SU-DHL-6 (cell line): Measurements from ENCODE around the gene COL13A1.

Experiments
- EZH2phosphoT487 ChIP-seq: fragments of 200-600 bp; sonication (generic), shearing (Covaris generic); conservative IDR thresholded peaks from 2 replicates; pipeline ENCODE4 v1.6.1; 2018; ENCODE audit warnings: mild to moderate bottlenecking, antibody characterized with exemption, low read length, moderate library complexity, mixed read lengths
- TF ChIP-seq, protein P1 (sequence below): fragments of 200-600 bp; sonication (generic); IDR thresholded peaks from one replicate; pipeline ENCODE4 v1.5.1; 2017; ENCODE audit warnings: antibody characterized with exemption, mild to moderate bottlenecking, low read length, moderate library complexity; ENCODE audit not compliant: insufficient read depth, poor library complexity, severe bottlenecking

- TF ChIP-seq, protein P1, sequence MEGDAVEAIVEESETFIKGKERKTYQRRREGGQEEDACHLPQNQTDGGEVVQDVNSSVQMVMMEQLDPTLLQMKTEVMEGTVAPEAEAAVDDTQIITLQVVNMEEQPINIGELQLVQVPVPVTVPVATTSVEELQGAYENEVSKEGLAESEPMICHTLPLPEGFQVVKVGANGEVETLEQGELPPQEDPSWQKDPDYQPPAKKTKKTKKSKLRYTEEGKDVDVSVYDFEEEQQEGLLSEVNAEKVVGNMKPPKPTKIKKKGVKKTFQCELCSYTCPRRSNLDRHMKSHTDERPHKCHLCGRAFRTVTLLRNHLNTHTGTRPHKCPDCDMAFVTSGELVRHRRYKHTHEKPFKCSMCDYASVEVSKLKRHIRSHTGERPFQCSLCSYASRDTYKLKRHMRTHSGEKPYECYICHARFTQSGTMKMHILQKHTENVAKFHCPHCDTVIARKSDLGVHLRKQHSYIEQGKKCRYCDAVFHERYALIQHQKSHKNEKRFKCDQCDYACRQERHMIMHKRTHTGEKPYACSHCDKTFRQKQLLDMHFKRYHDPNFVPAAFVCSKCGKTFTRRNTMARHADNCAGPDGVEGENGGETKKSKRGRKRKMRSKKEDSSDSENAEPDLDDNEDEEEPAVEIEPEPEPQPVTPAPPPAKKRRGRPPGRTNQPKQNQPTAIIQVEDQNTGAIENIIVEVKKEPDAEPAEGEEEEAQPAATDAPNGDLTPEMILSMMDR = no peak
- no peak for TF ChIP-seq EZH2phosphoT487
Observed at GRCh38 chr10:69904533-69904932, 102.8 kb downstream of the COL13A1 start.
